ENCODE measurements around the gene TUBGCP6. TPM values are rescaled to one million over a fixed set of nuclear protein-coding genes. Genes with fewer than 3 reads are reported as not detected.
A peak's percentile ranks its signal among the peaks of the same experiment; 100 is the strongest.

Gene TUBGCP6
- total RNA-seq, 1 donor from 2014 or later: 27.2 TPM

GRCh38 chr22:50201191-50202129, 43.4 kb downstream of the TUBGCP6 start:
- DNase-seq (ENCODE audit: low read depth): no peak
- TF ChIP-seq, protein P1, sequence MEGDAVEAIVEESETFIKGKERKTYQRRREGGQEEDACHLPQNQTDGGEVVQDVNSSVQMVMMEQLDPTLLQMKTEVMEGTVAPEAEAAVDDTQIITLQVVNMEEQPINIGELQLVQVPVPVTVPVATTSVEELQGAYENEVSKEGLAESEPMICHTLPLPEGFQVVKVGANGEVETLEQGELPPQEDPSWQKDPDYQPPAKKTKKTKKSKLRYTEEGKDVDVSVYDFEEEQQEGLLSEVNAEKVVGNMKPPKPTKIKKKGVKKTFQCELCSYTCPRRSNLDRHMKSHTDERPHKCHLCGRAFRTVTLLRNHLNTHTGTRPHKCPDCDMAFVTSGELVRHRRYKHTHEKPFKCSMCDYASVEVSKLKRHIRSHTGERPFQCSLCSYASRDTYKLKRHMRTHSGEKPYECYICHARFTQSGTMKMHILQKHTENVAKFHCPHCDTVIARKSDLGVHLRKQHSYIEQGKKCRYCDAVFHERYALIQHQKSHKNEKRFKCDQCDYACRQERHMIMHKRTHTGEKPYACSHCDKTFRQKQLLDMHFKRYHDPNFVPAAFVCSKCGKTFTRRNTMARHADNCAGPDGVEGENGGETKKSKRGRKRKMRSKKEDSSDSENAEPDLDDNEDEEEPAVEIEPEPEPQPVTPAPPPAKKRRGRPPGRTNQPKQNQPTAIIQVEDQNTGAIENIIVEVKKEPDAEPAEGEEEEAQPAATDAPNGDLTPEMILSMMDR (IDR thresholded peaks at IDR 0.05; ENCODE audit: insufficient read depth, low read length, poor library complexity, severe bottlenecking): no peak
- no peaks in the 10 kb centered on the region for H3K36me3 ChIP-seq (ENCODE audit: control insufficient read depth, insufficient read depth, low read length)

GRCh38 chr22:50200461-50201190, 44.2 kb downstream of the TUBGCP6 start, which contains the start of gene SELENOO:
TSS of gene SELENOO (plus strand) at chr22:50201011. CDS start at chr22:50201037, 26 bp downstream.
- TF ChIP-seq, protein P1 (IDR thresholded peaks at IDR 0.05; ENCODE audit: insufficient read depth, low read length, poor library complexity, severe bottlenecking): no peak
- peak within 1 kb of the TSS; percentile 65 for H3K4me3 ChIP-seq (ENCODE audit: low read depth, low read length)
- H3K36me3 ChIP-seq (ENCODE audit: control insufficient read depth, insufficient read depth, low read length): no peaks in the 10 kb centered on the region
- no peaks in the 10 kb centered on the region for H3K27me3 ChIP-seq (ENCODE audit: control insufficient read depth, insufficient read depth, low read length)
- DNase-seq (ENCODE audit: low read depth): no peak

More at GRCh38 chr22:50201191-50202129, 43.4 kb downstream of the TUBGCP6 start:
- no peaks in the 10 kb centered on the region for H3K27me3 ChIP-seq (ENCODE audit: control insufficient read depth, insufficient read depth, low read length)
- peak overlapping the region; percentile 65 for H3K4me3 ChIP-seq (ENCODE audit: low read depth, low read length)

- Histone ChIP-seq H3K36me3 (ENCODE audit: control insufficient read depth, insufficient read depth, low read length) (no peaks in the 10 kb centered on the region), H3K27me3 (ENCODE audit: control insufficient read depth, insufficient read depth, low read length) (no peaks in the 10 kb centered on the region), H3K4me3 (ENCODE audit: low read depth, low read length) (peak overlapping the region; percentile 65)
- no peak for DNase-seq (ENCODE audit: low read depth)
- TF ChIP-seq, protein P1 (IDR thresholded peaks at IDR 0.05; ENCODE audit: insufficient read depth, low read length, poor library complexity, severe bottlenecking): no peak
Measured at GRCh38 chr22:50199829-50200460, 44.9 kb downstream of the TUBGCP6 start.

GRCh38 chr22:50199251-50199721, 45.5 kb downstream of the TUBGCP6 start:
- no peaks in the 10 kb centered on the region for H3K36me3 ChIP-seq (ENCODE audit: control insufficient read depth, insufficient read depth, low read length)
- H3K27me3 ChIP-seq (ENCODE audit: control insufficient read depth, insufficient read depth, low read length): no peaks in the 10 kb centered on the region
- no peak for DNase-seq (ENCODE audit: low read depth)
- TF ChIP-seq, protein P1 (IDR thresholded peaks at IDR 0.05; ENCODE audit: insufficient read depth, low read length, poor library complexity, severe bottlenecking): no peak
- H3K4me3 ChIP-seq (ENCODE audit: low read depth, low read length): no peak overlapping the region

- TF ChIP-seq, protein P1 (IDR thresholded peaks at IDR 0.05; ENCODE audit: insufficient read depth, low read length, poor library complexity, severe bottlenecking): no peak
Measured at GRCh38 chr22:50198624-50199017, 46.2 kb downstream of the TUBGCP6 start.

More at GRCh38 chr22:50198624-50199017, 46.2 kb downstream of the TUBGCP6 start:
- no peaks in the 10 kb centered on the region for H3K36me3 ChIP-seq (ENCODE audit: control insufficient read depth, insufficient read depth, low read length)
- no peak for DNase-seq (ENCODE audit: low read depth)
- H3K27me3 ChIP-seq (ENCODE audit: control insufficient read depth, insufficient read depth, low read length): no peaks in the 10 kb centered on the region
- no peak overlapping the region for H3K4me3 ChIP-seq (ENCODE audit: low read depth, low read length)
